Esophagus squamous epithelium (tissue), 4 donors: Measurements from ENCODE around the gene NEB.

Experiments
- POLR2A ChIP-seq, 4 donors: fragments of 450-650 bp; IDR thresholded peaks; one replicate each; pipeline ENCODE4 v1.6.1; 2017; ENCODE audit warnings: antibody characterized with exemption in 4 of 4, mild to moderate bottlenecking in 4 of 4, moderate library complexity in 3 of 4
- TF ChIP-seq, protein P1 (sequence below), 6 experiments: fragments of 450-650 bp in 4 of 6; fragments of 200-600 bp in 2 of 6; sonication (generic) in 2 of 6; IDR thresholded peaks; one replicate each; pipeline ENCODE4 v1.5.1; 2016 to 2019; ENCODE audit warnings: antibody characterized with exemption in 6 of 6, mild to moderate bottlenecking in 4 of 6, moderate library complexity in 4 of 6

DNA sequence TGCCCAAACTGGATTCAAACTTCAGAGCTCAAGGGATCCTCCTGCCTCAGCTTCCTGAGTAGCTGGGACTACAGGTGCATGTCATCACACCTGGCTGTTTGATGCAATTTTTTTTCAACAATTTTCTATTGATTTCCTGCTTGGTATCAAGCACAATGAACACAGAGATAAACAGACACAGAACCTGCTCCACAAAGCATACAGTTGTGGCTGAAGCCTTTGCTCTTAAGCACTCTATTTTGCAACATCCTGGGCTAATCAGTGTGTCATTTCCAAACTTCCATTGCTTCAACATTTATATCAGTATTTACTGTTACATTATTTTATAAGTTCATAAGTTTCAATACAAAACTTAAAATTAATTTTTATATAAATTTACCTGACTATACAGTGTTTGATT lies 79.4 kb downstream of the NEB start:
- TF ChIP-seq, protein P1, sequence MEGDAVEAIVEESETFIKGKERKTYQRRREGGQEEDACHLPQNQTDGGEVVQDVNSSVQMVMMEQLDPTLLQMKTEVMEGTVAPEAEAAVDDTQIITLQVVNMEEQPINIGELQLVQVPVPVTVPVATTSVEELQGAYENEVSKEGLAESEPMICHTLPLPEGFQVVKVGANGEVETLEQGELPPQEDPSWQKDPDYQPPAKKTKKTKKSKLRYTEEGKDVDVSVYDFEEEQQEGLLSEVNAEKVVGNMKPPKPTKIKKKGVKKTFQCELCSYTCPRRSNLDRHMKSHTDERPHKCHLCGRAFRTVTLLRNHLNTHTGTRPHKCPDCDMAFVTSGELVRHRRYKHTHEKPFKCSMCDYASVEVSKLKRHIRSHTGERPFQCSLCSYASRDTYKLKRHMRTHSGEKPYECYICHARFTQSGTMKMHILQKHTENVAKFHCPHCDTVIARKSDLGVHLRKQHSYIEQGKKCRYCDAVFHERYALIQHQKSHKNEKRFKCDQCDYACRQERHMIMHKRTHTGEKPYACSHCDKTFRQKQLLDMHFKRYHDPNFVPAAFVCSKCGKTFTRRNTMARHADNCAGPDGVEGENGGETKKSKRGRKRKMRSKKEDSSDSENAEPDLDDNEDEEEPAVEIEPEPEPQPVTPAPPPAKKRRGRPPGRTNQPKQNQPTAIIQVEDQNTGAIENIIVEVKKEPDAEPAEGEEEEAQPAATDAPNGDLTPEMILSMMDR (IDR thresholded peaks at IDR 0.05): no peak
- TF ChIP-seq POLR2A (IDR thresholded peaks at IDR 0.05): no peak
